Measurements from ENCODE around the gene UBE2U. TPM values are rescaled to one million over a fixed set of nuclear protein-coding genes. Genes with fewer than 3 reads are reported as not detected.
"Not testable (repeated sequence)": the region's sequence is repeated elsewhere in the genome, so short reads cannot be mapped to it uniquely, and the experiment has no call there.

UBE2U gene
- total RNA-seq, 1 experiment from 2014 or later: not detected

DNA sequence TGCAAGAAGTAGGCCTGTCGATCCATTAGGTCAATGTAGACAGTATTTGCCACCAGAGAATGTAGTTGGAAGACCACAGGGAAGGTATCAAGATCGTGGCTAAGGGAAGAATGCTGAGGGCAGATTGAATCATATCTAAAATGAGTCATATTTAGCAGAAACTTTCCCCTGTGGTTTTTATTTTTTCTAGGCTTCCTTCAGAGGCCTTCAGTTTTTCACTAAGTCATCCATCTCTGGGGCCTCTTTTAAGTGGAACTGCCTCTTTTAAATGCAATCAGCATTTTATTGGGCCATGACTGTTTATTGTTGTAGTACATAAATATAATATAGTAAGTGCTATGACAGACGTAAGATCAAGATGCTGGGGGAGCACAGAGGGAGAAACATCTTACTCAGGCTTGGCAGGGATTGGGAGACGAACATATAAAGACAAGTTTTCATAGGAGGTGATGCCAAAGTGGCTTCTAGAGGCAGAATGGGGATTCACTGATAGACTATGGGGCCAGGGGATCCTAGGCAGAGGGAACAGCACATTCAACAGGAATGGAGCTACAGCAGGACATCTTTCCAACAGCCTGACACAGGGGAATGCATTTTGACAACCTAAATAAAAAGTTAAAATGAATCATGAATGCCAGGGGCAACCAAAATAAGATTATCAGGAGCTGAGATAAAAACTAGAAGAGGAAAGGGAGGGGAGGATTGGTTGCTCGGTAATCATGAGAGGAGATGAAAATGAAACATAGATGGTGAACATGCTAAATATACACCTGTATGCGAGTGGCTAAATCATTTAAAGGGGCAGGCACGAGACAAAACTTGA, 20.1 kb downstream of the UBE2U start:
- no peak overlapping the region for H3K4me3 ChIP-seq (replicated peaks in 1 of 2; ENCODE audit: low read depth in 1 of 2, low read length in 2 of 2)
- H3K79me2 ChIP-seq (ENCODE audit: insufficient read depth, low read length): no peaks in the 10 kb centered on the region
- H3K4me1 ChIP-seq (ENCODE audit: control insufficient read depth in 1 of 2, insufficient read depth in 2 of 2, low read length in 2 of 2): peaks cover 0 to 9% of the 10 kb centered on the region in 2 experiments; a peak in 2 of 4 replicates
- intact Hi-C loops (cut with micrococcal nuclease): no loop called here
- H3K36me3 ChIP-seq (ENCODE audit: control insufficient read depth in 1 of 2, insufficient read depth in 2 of 2, low read length in 2 of 2): no peaks in the 10 kb centered on the region
- no peak for DNase-seq (ENCODE audit: low read depth, low spot score)
- BruUV-seq (replicated peaks): no TSS peak
- no peak overlapping the region for H3K27ac ChIP-seq (ENCODE audit: low read depth, low read length)
- H4K20me1 ChIP-seq (ENCODE audit: insufficient read depth): no peaks in the 10 kb centered on the region
- ChIA-PET POLR2A (no interaction called here), CTCF (no interaction called here), RAD21 (ENCODE audit: low non-redundant PET in 1 of 2, low total read pairs in 2 of 2, uncharacterized antibody in 2 of 2, unreplicated experiment in 2 of 2) (no interaction called here)
- peak; percentile 40; the same call in 1 of the 2 replicates for ATAC-seq
- TF ChIP-seq JUND (IDR thresholded peaks at IDR 0.05) (peak; percentile 33; the same call in 1 of the 2 replicates), CBX3 (IDR thresholded peaks at IDR 0.05; ENCODE audit: low read depth) (no peak), SIN3A (IDR thresholded peaks at IDR 0.05; ENCODE audit: low read depth) (no peak), YY1 (IDR thresholded peaks at IDR 0.05; ENCODE audit: extremely low read depth, insufficient replicate concordance, low read depth, low read length) (no peak), TCF7L2 (IDR thresholded peaks at IDR 0.05; ENCODE audit: borderline replicate concordance, extremely low read depth, insufficient read depth, insufficient read length) (no peak), EZH2 (IDR thresholded peaks at IDR 0.05) (no peak), FOSL1 (IDR thresholded peaks at IDR 0.05; ENCODE audit: low read depth) (peak; percentile 49; the same call in 1 of the 2 replicates), POLR2AphosphoS5 (IDR thresholded peaks at IDR 0.05; ENCODE audit: low read depth, low read length) (no peak), RAD21 (IDR thresholded peaks at IDR 0.05; ENCODE audit: low read depth) (no peak), CEBPB (IDR thresholded peaks at IDR 0.05; ENCODE audit: low read depth) (no peak)
- TF ChIP-seq, protein P1, sequence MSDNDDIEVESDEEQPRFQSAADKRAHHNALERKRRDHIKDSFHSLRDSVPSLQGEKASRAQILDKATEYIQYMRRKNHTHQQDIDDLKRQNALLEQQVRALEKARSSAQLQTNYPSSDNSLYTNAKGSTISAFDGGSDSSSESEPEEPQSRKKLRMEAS (IDR thresholded peaks at IDR 0.05): no peak
- TF ChIP-seq, protein P2, sequence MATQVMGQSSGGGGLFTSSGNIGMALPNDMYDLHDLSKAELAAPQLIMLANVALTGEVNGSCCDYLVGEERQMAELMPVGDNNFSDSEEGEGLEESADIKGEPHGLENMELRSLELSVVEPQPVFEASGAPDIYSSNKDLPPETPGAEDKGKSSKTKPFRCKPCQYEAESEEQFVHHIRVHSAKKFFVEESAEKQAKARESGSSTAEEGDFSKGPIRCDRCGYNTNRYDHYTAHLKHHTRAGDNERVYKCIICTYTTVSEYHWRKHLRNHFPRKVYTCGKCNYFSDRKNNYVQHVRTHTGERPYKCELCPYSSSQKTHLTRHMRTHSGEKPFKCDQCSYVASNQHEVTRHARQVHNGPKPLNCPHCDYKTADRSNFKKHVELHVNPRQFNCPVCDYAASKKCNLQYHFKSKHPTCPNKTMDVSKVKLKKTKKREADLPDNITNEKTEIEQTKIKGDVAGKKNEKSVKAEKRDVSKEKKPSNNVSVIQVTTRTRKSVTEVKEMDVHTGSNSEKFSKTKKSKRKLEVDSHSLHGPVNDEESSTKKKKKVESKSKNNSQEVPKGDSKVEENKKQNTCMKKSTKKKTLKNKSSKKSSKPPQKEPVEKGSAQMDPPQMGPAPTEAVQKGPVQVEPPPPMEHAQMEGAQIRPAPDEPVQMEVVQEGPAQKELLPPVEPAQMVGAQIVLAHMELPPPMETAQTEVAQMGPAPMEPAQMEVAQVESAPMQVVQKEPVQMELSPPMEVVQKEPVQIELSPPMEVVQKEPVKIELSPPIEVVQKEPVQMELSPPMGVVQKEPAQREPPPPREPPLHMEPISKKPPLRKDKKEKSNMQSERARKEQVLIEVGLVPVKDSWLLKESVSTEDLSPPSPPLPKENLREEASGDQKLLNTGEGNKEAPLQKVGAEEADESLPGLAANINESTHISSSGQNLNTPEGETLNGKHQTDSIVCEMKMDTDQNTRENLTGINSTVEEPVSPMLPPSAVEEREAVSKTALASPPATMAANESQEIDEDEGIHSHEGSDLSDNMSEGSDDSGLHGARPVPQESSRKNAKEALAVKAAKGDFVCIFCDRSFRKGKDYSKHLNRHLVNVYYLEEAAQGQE (IDR thresholded peaks at IDR 0.05; ENCODE audit: low read depth): no peak
- peak overlapping the region; percentile 12; the same call in 1 of the 2 replicates for H3K4me2 ChIP-seq (ENCODE audit: low read length)
- H3K9me2 ChIP-seq (ENCODE audit: insufficient read depth): no peaks in the 10 kb centered on the region
- H3K9me3 ChIP-seq (ENCODE audit: control insufficient read depth in 1 of 2, insufficient read depth in 1 of 2, low read depth in 1 of 2, low read length in 2 of 2): no peaks in the 10 kb centered on the region
- H3K27me3 ChIP-seq (ENCODE audit: insufficient read depth, low read length): no peaks in the 10 kb centered on the region
- H3K9ac ChIP-seq (ENCODE audit: low read length): no peak overlapping the region
- peak overlapping the region; percentile 56 for H2AFZ ChIP-seq (ENCODE audit: low read depth, low read length, poor library complexity, severe bottlenecking)

DNA sequence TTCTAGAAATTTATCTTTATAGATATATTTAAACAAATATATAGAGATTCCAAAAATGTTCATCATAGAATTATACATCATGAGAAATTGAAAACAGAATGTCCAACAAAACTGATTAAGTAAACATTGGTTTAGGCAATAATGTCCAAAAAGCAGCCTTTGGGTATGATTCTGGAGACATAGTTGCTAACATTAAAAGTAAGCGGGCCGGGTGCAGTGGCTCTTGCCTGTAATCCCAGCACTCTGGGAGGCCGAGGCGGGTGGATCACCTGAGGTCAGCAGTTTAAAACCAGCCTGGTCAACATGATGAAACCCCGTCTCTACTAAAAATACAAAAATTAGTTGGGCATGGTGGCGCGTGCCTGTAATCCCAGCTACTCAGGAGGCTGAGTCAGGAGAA, 20.8 kb downstream of the UBE2U start:
- ATAC-seq; intact Hi-C loops (cut with micrococcal nuclease); H3K79me2 ChIP-seq (ENCODE audit: insufficient read depth, low read length); BruUV-seq (replicated peaks); DNase-seq (ENCODE audit: low read depth, low spot score); H3K4me2 ChIP-seq (ENCODE audit: low read length); H3K27ac ChIP-seq (ENCODE audit: low read depth, low read length); RAD21 ChIA-PET (ENCODE audit: low non-redundant PET in 1 of 2, low total read pairs in 2 of 2, uncharacterized antibody in 2 of 2, unreplicated experiment in 2 of 2); H3K4me3 ChIP-seq (replicated peaks in 1 of 2; ENCODE audit: low read depth in 1 of 2, low read length in 2 of 2); H3K36me3 ChIP-seq (ENCODE audit: control insufficient read depth in 1 of 2, insufficient read depth in 2 of 2, low read length in 2 of 2); H3K9me2 ChIP-seq (ENCODE audit: insufficient read depth); CTCF ChIA-PET; H3K9me3 ChIP-seq (ENCODE audit: control insufficient read depth in 1 of 2, insufficient read depth in 1 of 2, low read depth in 1 of 2, low read length in 2 of 2); H3K9ac ChIP-seq (ENCODE audit: low read length); H3K27me3 ChIP-seq (ENCODE audit: insufficient read depth, low read length); H3K4me1 ChIP-seq (ENCODE audit: control insufficient read depth in 1 of 2, insufficient read depth in 2 of 2, low read length in 2 of 2); POLR2A ChIA-PET; H4K20me1 ChIP-seq (ENCODE audit: insufficient read depth): not testable (repeated sequence)
- peak overlapping the region; percentile 56 for H2AFZ ChIP-seq (ENCODE audit: low read depth, low read length, poor library complexity, severe bottlenecking)
